HG03575 (cell line): ENCODE data around the gene APOC3.
"Not testable (repeated sequence)": the region's sequence is repeated elsewhere in the genome, so short reads cannot be mapped to it uniquely, and the experiment has no call there.

Experiments
- ATAC-seq: cut with Tn5 transposase; IDR thresholded peaks from one replicate; pipeline ENCODE4 v1.9.1; 2021; ENCODE audit not compliant: unreplicated experiment, insufficient number of reproducible peaks, low FRiP score; ENCODE audit errors: extremely low read depth

APOC3 gene

GRCh38 chr11:116800610-116801009, 29.1 kb upstream of the APOC3 start:
- ATAC-seq = no peak

DNA sequence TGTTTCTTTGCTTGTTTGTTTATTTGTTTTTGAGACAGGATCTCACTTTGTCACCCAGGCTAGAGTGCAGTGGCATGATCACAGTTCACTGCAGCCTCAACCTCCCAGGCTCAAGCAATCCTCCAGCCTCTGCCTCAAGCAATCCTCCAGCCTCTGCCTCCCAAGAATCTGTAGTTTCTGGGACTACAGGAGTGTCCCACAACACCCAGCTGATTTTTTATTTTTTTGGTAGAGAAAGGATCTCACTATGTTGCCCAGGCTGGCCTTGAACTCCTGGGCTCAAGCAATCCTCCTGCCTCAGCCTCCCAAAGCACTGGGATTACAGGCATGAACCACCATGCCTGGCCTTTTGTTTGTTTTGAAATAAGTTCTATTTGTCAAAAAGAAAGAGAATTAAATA, 28.0 kb upstream of the APOC3 start:
- ATAC-seq = not testable (repeated sequence)

GRCh38 chr11:116804001-116804400, 25.7 kb upstream of the APOC3 start:
- no peak for ATAC-seq

DNA sequence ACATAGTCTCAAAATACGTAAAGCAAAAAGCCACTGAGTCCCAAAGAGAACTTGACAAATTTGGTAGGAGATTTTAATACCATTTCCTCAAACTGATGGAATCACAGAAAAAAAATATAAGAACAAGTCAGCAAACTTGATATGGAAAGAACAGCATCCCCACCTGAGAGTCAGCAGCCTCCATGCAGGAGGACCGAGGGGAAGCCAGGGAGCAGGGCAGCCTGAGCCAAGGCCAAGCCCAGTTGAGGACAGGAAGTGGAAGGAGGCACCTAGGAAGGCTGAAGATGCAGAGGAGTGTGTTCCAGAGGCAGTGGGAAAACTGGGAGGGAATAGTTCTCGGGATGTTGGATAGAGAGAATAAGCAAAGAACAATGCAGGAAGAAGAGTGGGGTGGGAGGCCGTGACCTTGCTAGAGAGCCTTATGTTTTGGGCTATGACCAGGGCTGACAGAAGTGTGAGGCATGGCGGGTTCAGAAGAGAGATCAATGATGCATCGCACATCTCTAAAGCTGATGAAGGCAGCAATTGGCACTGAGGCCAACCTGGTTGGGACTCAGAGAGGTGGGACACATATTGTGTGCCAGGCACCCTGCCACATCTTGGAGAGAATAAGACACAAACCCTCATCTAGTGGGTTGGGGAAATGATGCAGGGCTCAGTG, 22.0 kb upstream of the APOC3 start:
- ATAC-seq = no peak

DNA sequence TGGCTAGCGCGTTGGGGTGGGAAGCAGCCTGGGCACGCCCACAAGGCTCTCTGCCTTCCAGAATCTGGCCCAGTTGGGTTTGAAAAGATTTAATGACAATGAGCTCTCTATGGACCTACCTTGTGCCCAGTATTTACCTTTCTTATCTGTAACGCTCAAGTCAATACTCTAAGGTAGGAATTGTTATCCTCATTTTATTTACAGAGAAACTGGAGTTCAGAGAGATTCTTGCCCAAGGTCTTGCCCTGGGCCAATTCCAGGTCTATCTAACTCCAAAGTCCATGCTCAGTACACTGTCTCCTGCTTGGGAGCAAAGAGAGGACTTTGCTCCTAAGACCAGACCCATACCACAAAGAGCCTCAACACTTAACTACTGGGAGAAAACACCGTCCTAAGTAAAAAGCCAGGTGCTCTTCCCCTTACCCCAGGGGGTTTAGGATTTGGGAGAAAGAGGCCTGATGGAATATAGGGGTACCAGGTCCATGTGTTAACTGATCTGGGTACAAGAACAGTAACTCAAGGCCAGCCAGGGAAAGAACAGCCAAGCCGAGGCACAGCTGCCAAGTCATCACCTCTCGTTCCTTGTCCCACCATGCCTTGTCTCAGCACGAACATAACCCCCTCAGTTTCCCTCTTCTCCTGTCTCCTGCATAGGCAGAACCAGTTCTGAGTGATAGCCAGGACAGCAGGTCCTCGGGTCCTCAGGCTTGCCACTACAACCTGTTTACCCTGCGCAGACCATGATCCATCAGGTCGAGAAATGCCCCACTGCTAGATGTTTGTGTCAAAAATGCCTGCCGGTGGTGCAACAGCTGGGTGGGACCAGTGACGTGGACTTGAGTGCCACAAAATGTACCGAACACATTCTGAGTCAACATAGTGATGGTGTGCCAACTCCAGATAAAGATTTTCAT, 21.2 kb upstream of the APOC3 start:
- no peak for ATAC-seq

DNA sequence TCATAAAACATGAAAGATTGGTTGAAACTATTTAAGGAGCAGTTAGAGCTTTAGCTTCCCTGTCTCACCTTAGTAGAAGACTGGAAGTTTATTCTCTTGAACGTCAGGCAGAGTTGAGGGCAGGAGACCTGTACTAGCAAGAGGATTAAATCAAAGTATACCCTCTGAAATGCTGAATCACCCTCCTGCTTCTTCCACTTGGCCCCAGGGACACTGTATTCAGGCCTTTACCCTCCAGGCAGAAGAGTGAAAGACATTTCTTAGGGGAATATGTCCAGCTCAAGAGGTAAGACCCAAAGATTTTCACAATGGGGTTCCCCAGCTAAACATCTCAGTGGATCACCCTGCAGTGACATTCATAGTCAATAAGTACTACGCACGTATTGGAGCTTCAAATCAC, 18.5 kb upstream of the APOC3 start:
- no peak for ATAC-seq

GRCh38 chr11:116812109-116812508, 17.6 kb upstream of the APOC3 start:
- no peak for ATAC-seq

DNA sequence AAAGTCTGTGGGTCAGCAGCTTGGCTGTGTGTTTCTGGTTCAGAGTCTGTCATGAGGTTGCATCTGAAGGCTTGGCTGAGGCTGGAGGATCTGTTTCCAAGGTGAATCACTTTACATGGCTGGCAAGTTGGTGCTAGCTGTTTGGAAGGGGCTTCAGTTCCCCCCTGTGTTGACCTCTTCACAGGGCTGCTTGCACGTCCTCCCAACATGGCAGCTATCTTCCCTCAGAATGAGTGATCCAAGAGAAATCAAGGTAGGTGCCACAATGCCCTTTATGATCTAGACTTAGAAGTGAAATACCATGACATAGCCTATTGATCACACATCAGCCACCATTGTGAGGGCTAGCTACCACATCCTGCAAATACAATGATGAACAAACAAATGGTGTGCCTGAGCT, 16.5 kb upstream of the APOC3 start:
- ATAC-seq = no peak

DNA sequence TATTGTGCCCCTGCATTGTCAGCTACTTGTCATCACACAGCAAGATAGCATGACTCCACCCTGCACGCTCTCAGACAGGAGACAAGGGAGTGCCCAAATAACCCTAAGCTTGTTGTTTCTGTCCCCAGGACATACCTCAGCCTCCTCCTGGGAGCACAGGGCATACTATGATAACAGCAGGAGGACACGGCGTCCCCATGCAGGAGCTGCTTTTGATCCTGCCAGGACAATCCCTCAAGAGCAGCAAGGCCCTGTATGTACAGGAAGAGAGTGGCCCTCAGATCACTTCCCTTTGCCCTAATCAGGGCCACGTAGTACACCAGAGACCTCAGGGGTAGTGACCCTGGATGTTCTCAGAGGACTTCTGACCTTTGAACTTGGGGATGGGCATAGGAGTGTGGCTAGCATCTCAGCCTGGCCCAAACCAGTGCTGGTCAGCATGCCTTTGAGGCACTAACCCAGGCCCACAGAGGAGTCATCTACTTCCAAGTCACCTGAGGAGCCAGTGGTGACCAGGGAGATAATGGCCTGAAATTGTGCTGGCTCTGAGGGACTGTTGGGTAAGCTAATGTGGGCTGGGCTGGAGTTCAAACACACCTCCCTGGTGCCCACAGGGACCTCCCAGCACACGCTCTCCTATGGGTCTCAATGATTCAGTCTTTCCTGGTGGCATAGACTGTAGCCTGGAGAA, 15.8 kb upstream of the APOC3 start:
- no peak for ATAC-seq

DNA sequence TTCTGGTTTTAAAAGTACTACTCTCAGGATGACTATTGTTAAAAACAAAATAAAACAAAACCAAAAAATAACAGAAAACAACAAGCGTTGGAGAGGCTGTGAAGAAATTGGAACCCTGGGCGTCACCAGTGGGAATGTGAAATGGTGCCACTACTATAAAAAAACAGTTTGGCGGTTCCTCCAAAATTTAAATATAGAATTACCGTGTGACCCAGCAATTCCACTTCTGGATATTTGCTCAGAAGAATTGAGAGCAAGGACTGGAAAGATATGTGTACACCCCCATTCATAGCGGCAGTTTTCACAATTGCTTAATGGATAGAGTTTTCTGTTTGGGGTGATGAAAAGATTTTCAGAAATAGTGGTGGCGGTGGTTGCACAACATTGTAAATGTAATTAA, 15.2 kb upstream of the APOC3 start:
- no peak for ATAC-seq

- no peak for ATAC-seq
These were observed 10.7 kb upstream of the APOC3 start for GRCh38 chr11:116819049-116819448.

DNA sequence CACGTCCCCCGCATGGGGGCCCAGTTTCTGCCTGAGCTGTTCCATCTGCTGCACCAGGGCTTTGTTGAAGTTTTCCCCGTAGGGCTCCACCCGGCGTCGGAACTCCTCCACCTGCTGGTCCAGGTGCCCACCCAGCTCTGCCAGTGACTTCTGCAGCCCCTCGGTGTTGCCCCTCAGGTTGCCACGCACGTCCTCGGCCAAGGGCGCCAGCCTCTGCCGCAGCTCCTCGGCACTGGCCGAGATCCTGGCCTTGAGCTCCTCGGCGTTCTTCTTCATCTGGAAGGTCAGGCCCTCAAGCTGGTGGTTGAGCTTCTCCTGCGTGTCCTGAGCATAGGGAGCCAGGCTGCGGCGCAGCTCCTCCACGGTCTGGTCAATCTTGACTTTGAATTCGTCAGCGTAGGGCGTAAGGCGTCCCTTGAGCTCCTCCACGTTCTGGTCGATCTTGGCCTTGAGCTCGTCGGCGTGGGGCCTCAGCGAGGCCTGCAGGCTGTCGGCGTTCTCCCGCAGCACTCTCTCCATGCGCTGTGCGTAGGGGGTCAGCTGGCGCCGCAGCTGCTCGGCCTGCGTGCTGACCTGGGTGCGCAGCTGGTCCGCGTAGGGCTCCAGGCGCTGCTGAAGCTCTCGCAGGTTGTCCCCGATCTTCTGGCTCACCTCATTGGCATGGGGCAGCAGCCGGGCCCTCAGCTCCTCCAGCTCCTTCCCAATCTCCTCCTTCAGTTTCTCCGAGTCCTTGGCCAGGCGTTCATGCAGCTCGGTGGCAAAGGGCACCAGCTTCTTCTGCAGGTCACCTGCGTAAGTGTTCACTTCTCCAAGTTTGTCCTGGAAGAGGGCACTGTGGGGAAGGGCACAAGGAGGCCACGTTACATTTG, 8.4 kb upstream of the APOC3 start:
- no peak for ATAC-seq

DNA sequence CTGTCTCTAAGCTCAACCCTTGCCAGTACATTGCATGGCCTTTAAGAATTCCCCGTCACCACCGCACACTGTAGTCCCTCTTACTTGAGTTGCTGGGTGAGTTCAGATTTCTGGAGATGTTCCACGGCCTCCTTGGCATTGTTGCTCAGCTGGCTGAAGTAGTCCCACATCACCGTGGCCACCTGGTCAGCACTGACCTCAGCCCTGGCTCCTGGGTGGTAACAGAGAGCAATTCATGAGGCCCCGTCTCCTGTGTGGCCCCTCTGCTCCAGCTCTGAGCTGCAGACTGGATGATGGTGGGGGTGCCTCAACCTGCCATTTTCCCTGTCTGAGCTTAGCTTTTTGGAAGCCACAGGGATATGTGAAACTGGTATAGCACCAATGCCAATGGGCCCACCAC, 7.1 kb upstream of the APOC3 start:
- ATAC-seq = no peak

DNA sequence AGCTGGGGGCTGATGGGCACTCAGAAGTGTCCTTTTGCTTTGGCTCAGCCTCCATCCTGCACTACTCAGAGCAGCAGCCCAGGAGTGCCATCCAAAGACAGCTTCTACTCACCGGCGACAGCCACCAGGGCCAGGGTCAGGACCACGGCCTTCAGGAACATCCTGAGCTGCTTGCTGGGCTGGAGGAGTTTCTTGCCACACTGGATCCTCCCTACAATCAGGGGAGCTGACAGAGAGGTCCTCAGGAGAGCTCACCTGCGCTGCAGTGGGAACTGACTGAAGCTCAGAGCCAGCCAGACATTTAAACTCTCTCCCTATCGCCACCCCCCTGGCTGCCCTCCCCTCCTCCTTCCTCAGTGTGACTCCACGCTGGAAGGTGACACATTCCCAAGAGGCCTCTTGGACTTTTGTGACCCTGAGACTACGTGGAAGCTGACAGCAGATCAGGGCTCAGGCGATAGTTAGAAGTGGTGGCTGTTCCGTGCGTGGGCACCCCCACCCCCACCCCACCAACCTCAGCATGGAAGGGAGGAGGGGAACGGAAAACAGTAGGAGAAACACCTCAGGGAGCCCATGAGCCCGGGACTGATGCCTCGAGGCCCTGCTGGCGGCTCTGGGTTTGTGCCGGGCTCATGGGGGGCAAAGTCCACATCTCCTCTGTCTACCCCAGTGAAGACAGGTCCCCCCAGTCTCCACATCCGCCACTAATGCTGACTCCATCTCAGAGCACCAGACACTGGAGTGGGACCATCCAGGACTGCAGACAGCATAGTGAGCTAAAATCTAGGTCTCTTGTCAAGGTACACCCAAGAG, 6.5 kb upstream of the APOC3 start, which contains the start of gene APOA4:
APOA4 (minus strand) TSS at position 274 of the 813 bp plus-strand sequence; CDS start at position 161, 113 bp downstream.
- ATAC-seq = no peak

- ATAC-seq = no peak
These were observed 4.3 kb upstream of the APOC3 start for GRCh38 chr11:116825434-116825833.

GRCh38 chr11:116825854-116826750, 3.6 kb upstream of the APOC3 start:
- ATAC-seq = no peak

DNA sequence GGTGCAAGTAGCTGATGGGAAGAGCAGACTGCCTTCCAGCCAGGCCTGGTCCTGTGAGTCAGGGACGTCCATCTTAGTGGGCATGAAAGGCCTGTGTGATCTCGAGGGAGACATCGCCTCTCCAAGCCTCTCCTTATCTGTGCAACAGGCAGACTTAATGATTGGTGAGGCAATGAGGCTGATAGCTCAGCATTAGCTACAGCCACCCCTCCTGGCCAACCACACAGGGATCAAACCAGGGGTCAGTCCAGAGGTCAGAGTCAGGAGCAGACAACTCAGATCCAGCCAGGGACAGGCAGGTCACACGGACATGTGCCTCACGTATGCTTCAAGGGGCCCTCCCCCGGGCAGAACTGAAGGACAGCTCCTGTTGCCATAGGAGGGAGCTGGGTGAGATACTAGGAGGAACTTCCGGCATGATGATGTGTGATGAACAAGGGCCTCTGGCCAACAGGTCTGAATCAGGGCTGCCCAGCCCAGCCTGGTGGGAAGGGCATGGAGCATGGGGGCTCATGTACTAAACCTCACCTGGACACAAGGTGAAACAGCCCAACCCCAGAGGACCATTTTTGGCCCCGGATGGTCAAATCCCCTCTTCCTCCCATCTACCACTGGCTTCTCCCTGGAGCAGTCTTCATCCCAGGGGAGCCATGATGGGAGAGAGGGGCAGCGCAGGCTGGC, 2.8 kb upstream of the APOC3 start:
- ATAC-seq = no peak
